Testis (tissue), 3 donors: Measurements from ENCODE around the gene COL6A2. TPM values are rescaled to one million over a fixed set of nuclear protein-coding genes. Genes with fewer than 3 reads are reported as not detected.

Experiments used
- DNase-seq: peaks from one replicate; pipeline ENCODE4 v3.0.0-alpha.2; 2019
- H3K27ac ChIP-seq, 2 donors: fragments of 200-600 bp; sonication (generic); one replicate each; pipeline ENCODE4 v1.5.1; 2019
- H3K27me3 ChIP-seq: fragments of 200-600 bp; sonication (generic); one replicate; pipeline ENCODE4 v1.5.1; 2019
- H3K36me3 ChIP-seq: fragments of 200-600 bp; sonication (generic); one replicate; pipeline ENCODE4 v1.5.1; 2017; ENCODE audit warnings: low read depth; ENCODE audit errors: missing control alignments
- H3K4me1 ChIP-seq: fragments of 200-600 bp; sonication (generic); one replicate; pipeline ENCODE4 v1.5.1; 2019
- H3K4me3 ChIP-seq, 2 donors: fragments of 200-600 bp; sonication (generic); one replicate each; pipeline ENCODE4 v1.5.1; 2017 to 2019
- H3K9me3 ChIP-seq: fragments of 200-600 bp; sonication (generic); one replicate; pipeline ENCODE4 v1.5.1; 2017
- CTCF ChIP-seq, 3 experiments: fragments of 450-650 bp in 2 of 3; fragments of 200-600 bp in 1 of 3; sonication (generic) in 1 of 3; IDR thresholded peaks; one replicate each; pipeline ENCODE4 v1.5.1; 2016 to 2019; ENCODE audit warnings: antibody characterized with exemption in 3 of 3, mild to moderate bottlenecking in 2 of 3, moderate library complexity in 1 of 3
- POLR2A ChIP-seq: fragments of 450-650 bp; IDR thresholded peaks from one replicate; pipeline ENCODE4 v1.6.1; 2017; ENCODE audit warnings: antibody characterized with exemption, mild to moderate bottlenecking, moderate library complexity
- WGBS, 2 donors: methylation state at CpG; one replicate each; pipeline ENCODE4 v1.1.5; 2018; 5-methylcytosine and 5-hydroxymethylcytosine counted together
- intact Hi-C: fragments of 100-400 bp; cut with DNase I; formaldehyde crosslinking; loops from one replicate; pipeline ENCODE4 v1.15.1; 2023; ENCODE audit warnings: low total_unique reads
- polyA plus RNA-seq: library from polyadenylated mRNA; stranded (reverse); fragments of 350-450 nt; fragmentation: Illumina TruSeq; extraction: RNeasy Lipid Tissue Mini Kit (QIAGEN cat#74804); gene quantifications from one replicate; pipeline ENCODE4 v1.2.3, GENCODE V29; 2014; ENCODE audit warnings: low read depth, low replicate concordance; ENCODE audit not compliant: insufficient read depth
- total RNA-seq, 2 donors: library from RNA; depleted of rRNA; stranded (reverse); fragments of >200 nt; gene quantifications; one replicate each; pipeline ENCODE4 v1.2.3, GENCODE V29; 2016

The COL6A2 gene
- total and polyA plus RNA-seq, 3 donors from 2014 or later, result 192 to 362 (median 236) TPM

- intact Hi-C loops, result no loop called here
- peak; percentile 54 for DNase-seq
- Histone ChIP-seq H3K36me3 (no peaks in the 10 kb centered on the region), H3K4me1 (peaks cover 22% of the 10 kb centered on the region), H3K27ac (peak within 1 kb of the TSS in 1 of 2 donors; percentile 88), H3K9me3 (no peaks in the 10 kb centered on the region), H3K27me3 (no peaks in the 10 kb centered on the region), H3K4me3 (no peak within 1 kb of the TSS)
- 75 to 76% methylated on average over 31 to 34 of the region's 34 CpGs for WGBS, 2 donors
- TF ChIP-seq POLR2A, result no peak
- TF ChIP-seq CTCF (IDR thresholded peaks at IDR 0.05), result no peak
Measured at GRCh38 chr21:46155514-46156377, 57.8 kb downstream of the COL6A2 start, which contains the start of gene FTCD. TSS of gene FTCD (minus strand) at chr21:46155579. CDS start at chr21:46155523, 56 bp downstream.

- H3K9me3 ChIP-seq, result no peaks in the 10 kb centered on the region
- H3K27ac ChIP-seq, result peak overlapping the region in 1 of 2 donors; percentile 88
- H3K36me3 ChIP-seq, result no peaks in the 10 kb centered on the region
- H3K4me1 ChIP-seq, result peaks cover 22% of the 10 kb centered on the region
- no peaks in the 10 kb centered on the region for H3K27me3 ChIP-seq
- peak; percentile 14 for DNase-seq
- intact Hi-C loops, result no loop called here
- WGBS, 2 donors, result 71% methylated on average over 7 of the region's 7 CpGs
- no peak overlapping the region for H3K4me3 ChIP-seq
- no peak for TF ChIP-seq POLR2A
- no peak for TF ChIP-seq CTCF (IDR thresholded peaks at IDR 0.05)
Measured at GRCh38 chr21:46156378-46156645, 58.4 kb downstream of the COL6A2 start.

- Histone ChIP-seq H3K9me3 (no peaks in the 10 kb centered on the region), H3K36me3 (no peaks in the 10 kb centered on the region)
- intact Hi-C loops, result no loop called here
Measured at GRCh38 chr21:46156678-46157077, 58.8 kb downstream of the COL6A2 start.

GRCh38 chr21:46157396-46157986 lies 59.6 kb downstream of the COL6A2 start:
- Histone ChIP-seq H3K27me3 (no peaks in the 10 kb centered on the region), H3K9me3 (no peaks in the 10 kb centered on the region), H3K36me3 (no peaks in the 10 kb centered on the region), H3K4me3 (no peak overlapping the region), H3K4me1 (peaks cover 22% of the 10 kb centered on the region), H3K27ac (no peak overlapping the region)
- DNase-seq, result peak; percentile 11
- 93% methylated on average over 11 to 12 of the region's 12 CpGs for WGBS, 2 donors
- intact Hi-C loops, result no loop called here
- TF ChIP-seq CTCF (IDR thresholded peaks at IDR 0.05) (no peak), POLR2A (no peak)

More at GRCh38 chr21:46156678-46157077, 58.8 kb downstream of the COL6A2 start:
- WGBS, 2 donors, result 81 to 85% methylated on average over 10 of the region's 10 CpGs
- Histone ChIP-seq H3K4me1 (peaks cover 22% of the 10 kb centered on the region), H3K27me3 (no peaks in the 10 kb centered on the region), H3K27ac (no peak overlapping the region), H3K4me3 (no peak overlapping the region)
- peak; percentile 10 for DNase-seq
- TF ChIP-seq POLR2A, result no peak
- no peak for TF ChIP-seq CTCF (IDR thresholded peaks at IDR 0.05)
